Prostate gland (tissue), 2 donors: ENCODE data around the gene VSIR.

ENCODE experiments used
- CTCF ChIP-seq, 4 experiments: fragments of 200-600 bp in 2 of 4; fragments of 450-650 bp in 2 of 4; sonication (generic) in 2 of 4; IDR thresholded peaks; 1 replicate in 3 of 4; 2 replicates in 1 of 4; pipeline ENCODE4 v1.5.1; 2016 to 2019; ENCODE audit warnings: antibody characterized with exemption in 4 of 4, mild to moderate bottlenecking in 2 of 4, moderate library complexity in 2 of 4
- POLR2A ChIP-seq: fragments of 450-650 bp; IDR thresholded peaks from one replicate; pipeline ENCODE4 v1.6.1; 2016; ENCODE audit warnings: antibody characterized with exemption, mild to moderate bottlenecking
- POLR2AphosphoS5 ChIP-seq: sonication (generic); formaldehyde crosslinking; IDR thresholded peaks from one replicate; pipeline ENCODE4 v1.6.1; 2017; ENCODE audit warnings: antibody characterized with exemption

- TF ChIP-seq CTCF (IDR thresholded peaks at IDR 0.05) (no peak), POLR2AphosphoS5 (no peak), POLR2A (no peak)
Observed at GRCh38 chr10:71745664-71746250, 27.6 kb downstream of the VSIR start.
